ENCODE measurements around the gene TBC1D22A.
"Not testable (repeated sequence)": the region's sequence is repeated elsewhere in the genome, so short reads cannot be mapped to it uniquely, and the experiment has no call there.

The TBC1D22A gene

DNA sequence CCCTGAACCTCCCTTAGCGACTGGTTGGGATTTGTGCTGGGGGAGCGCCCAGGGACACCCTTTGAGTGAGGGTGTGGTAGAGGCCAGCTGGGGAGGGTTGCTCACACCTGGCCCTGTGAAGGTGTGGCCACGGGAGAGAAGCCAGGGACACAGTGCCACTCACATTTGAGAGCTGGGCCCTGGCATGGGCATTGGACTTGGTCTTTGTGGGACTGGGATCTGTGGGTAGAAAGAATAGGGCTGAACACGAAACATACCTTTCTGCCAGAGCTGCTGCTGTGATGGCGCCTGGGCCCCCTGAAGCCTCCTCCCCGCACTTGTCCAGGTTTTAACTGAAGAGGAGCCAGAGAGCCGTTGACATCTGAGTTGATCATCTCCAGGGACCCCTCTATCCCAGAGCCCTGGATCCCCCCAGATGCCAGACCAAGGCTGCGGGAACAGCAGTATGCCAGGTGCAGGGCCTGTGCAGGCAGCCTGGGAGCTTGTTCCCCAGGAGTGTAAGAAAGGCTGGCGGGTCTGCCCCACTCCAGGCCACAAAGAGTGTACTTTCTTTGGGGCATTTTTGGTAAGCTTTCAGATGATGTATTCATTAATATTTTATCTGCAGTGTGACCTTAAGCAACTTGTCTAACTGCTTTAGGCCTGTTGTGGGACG is 284.1 kb downstream of the TBC1D22A start:
- DNase-seq (ENCODE audit: low read depth in 2 of 2) = no peak

DNA sequence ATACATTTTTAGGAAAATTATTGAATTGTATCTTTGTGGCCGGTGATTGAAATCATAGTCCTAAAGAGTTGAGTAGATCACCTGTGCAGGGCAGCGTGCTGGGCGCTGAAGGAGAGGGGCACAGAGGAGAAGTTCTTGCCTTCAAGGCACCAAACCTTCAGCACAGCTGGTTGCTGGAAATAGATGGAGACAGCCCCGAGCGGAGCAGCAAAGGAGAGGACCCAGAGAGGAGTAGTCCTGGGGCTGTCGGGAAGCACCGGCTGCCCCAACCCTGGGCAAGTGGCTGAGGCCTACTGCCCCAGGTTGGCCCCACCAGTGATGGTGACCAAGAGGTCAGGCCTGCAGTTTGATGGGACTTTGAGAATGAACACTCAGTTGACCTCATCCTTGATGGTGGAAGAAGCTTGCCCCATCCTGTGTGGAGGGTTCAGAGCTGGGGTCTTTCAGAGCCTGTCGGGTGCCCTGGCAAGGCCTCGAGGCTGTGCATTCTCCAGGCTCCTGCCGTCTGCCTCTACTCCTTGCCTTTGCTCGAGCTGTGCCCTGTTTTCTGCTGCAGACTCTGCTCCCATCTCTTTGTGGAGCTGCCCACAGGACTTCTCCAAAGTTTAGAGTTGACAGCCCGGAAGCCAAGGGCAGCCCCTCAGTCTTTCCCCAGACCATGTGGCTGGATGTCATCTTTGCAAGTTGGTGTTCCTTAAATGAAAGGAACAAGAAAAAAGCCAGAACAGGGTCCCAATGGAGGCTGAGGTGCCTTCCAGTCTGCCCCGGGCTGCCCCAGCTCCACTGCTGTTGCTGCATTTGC is 285.1 kb downstream of the TBC1D22A start:
- no peak for DNase-seq (ENCODE audit: low read depth in 2 of 2)

DNA sequence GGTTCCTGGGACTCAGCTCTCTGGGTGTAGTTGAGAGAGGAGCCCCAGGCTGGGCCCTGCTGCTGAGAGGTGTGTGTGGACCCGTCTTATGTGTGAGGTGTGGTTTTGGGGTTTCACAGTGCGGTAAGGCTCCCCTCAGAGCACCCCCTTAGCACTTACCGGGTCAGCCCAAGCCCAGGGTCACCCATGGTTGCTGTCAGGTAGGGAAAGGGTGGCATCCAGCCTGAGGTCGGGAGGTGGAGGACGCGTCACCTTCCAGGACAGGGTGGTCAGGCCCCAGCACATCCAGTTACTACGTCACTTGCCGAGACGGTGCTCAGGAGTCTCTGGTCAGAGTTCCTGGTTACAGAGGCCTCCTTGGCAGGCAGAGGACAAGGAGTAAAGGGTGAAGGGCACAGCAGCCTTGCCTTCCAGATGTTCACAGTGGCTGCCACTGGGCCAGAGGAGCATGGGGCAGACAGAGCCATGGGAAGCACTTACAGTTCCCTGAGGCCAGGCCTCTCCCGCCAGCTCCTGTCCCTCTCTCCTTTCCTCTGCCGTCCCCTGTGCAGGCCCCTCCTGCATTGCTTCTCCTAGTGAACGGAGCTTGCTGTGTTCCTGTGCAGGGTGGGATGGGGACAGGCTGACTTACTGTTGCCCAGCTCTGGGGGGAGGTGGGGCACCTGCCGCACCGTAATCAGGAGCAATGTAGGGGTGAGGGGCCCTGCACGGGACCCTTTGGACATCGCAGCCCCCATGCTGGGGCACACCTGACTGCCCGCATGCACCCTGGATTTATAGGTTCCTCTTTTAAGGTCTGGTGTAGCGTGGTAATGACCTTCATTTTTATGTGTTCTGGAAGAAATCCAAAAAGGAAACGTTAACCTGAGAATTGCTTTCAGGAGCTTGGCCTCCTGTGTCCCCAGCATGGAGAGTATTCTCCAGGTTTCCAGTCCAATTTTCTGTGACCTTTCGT is 285.9 kb downstream of the TBC1D22A start:
- no peak for DNase-seq (ENCODE audit: low read depth in 2 of 2)

DNA sequence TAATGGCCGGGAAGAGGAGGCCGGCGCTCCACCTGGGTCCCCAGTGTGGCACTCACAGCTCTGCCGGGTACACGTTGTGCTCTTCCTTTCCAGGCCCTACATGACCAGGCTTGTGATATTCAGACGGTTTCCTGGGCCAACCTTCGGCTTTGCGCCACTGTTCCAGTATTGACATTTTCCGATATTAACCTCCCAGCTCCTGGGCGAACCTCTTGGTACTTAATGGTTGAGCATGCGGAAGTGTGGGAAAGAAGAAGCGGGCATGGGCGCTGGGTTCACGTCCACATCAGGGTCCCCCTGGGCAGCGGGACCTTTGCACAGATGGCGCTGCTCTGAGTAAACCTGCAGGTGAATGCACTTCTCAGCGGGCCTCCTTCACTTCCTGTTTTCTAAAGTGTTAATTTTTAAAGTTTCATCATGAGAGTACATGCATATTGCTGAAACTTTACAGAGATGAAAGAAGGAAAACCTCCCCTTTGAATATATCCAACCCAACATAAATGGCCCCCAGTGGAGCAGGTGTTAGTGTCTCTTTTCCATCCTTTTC is 286.7 kb downstream of the TBC1D22A start:
- DNase-seq (ENCODE audit: low read depth in 2 of 2) = no peak

DNA sequence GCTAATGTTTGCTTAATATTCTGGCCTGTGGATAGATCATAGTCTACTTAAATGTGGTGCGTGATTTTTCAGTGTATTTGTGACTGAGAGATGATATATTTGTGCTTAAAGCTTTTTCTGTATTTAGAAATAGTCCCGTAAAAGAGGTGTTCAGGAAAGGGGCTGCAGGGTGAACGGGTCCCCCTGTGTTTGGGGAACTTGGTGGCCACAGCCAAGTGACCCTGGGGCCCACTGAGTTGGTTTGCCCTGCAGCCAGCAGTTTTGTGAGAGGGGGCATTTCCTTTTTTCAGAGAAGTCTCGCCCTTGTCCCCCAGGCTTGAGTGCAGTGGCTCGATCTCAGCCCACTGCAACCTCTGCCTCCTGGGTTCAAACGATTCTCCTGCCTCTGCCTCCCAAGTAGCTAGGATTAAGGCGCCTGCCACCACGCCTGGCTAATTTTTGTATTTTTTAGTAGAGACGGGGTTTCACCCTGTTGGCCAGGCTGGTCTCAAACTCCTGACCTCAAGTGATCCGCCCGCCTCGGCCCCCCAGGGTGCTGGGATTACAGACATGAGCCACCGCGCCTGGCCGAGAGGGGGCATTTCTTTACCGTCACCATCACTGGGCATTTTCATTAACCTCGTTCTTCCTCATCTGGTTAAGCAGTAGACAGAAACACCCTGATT is 287.4 kb downstream of the TBC1D22A start:
- not testable (repeated sequence) for DNase-seq (ENCODE audit: low read depth in 2 of 2)

DNA sequence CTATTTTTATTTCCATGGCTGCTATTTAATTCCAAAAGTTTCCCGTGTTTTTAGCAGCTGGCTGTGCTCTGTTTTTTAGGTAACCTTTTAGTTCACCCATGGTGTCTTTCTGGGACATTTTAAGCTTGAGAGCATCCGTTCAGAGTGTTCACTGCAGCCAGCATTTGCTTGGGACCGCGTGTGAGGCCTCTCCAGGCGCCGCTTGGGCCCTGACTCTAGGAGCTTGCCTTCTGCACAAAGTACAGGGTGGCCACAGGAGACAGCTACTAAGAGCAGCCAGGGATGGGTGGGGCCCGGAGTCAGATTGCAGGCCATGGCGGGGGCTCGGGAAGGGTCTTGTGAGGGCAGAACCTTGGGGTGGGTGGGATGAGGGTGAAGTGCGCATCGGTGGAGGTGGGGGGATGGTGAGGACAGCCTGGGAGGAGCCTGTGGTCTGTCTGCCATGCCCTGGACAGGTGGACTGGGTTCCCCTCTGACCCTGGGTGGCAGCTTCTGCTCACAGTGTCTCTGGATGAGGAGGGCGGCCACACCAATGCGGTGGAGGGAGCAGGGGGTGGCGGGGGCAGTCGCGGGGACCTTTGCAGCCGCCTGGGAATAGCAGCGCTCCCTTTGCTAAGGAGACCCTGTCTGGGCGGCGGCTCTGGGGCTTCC is 288.1 kb downstream of the TBC1D22A start:
- DNase-seq (ENCODE audit: low read depth in 2 of 2) = no peak

DNA sequence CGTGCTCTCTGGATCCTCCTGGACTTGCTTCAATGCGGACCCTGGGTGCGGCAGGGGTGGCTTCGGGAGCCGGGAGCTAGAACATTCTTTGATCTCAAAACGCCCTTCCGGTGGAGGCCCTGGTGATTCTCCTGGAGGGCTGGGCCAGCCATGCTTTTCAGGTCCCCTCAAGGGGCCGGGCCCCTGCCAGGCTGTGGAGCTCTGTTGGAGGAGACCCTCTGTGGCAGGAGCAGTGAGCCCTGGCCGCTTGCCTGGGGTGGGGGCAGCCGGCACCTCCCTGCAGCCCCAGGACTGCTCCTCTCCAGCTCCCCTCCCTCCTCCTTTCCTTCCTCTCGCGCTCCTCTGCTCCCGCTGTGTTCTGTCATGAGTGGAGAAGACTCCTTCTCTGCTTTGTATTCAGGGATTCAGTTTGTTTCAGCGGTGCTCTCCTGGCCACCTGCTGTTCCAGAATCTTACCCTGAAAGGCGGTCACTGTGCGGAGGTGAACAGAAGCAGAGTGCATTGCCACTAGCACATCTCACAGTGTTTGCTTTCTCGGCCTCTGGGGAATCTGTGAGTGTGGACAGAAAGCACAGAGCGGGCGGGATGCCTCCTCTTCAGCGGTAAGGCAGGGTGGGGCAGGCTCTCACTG is 289.1 kb downstream of the TBC1D22A start:
- DNase-seq (ENCODE audit: low read depth in 2 of 2) = no peak

DNA sequence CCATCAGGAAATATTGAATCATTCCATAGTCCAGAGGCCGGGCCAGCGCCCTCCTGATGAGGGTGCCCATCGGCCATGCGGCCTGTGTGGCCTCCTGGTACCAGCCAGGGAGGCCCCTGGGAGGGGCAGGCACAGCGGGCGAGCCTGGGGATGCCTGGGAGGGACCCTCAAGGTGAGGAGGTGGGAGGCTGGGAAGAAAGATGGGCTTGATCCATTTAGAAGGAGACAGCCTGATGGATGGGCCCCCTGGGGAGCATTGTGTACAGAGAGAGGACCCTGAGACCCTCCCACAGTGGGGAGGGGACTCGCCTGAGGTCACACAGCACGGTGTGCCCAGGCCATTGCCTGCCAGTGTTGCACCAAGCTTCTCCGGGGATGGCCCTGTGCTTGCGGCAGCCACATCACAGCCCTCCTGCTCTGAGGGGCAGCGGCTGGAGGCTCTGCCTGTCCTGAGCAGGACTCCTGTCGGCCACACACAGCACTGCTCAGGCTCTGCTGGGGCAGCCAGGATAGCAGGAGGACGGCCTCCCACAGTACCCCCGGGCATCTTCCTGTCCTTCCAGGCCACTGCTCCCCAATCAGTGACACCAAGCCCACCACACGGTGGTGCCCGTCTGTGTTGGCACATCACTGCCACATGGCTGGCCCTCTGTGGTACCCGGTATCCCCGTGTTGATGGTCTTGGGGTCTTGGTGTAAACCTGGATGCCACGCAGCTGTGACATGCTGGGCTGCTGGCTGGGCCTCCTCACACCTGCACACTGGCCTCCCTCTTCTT is 290.0 kb downstream of the TBC1D22A start:
- no peak for DNase-seq (ENCODE audit: low read depth in 2 of 2)

DNA sequence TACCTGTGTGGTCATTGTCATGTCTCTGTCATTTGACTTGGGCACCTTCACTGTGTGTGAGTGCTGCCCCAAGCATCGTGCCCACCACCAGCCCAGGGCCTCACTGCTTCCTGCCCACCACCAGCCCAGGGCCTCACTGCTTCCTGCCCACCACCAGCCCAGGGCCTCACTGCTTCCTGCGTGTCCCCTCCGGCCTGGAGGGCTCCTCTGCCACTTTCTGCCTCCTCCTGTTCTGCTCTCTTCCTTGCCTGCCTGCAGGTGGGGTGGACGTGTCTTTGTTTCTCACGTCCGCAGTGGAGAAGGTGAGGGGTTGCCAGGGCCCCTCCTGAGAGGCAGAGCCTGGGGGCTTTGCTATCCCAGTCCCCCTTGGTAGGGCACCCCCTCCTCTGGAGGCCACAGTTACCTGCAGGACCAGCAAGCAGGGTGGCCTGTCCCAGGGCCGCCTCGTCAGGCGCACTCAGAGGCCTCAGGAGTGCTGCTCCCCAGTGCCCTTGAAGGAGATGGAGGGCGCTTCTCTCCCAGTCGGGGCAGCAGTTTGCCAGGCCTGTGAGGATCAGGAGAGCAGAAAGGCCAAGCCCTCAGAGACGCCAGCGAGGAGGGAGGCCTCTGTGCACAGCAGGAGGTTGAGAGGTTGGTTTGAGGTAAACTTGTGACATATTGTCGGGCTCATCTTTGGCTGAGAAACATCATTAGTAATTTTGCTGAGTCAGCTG is 290.7 kb downstream of the TBC1D22A start:
- no peak for DNase-seq (ENCODE audit: low read depth in 2 of 2)

DNA sequence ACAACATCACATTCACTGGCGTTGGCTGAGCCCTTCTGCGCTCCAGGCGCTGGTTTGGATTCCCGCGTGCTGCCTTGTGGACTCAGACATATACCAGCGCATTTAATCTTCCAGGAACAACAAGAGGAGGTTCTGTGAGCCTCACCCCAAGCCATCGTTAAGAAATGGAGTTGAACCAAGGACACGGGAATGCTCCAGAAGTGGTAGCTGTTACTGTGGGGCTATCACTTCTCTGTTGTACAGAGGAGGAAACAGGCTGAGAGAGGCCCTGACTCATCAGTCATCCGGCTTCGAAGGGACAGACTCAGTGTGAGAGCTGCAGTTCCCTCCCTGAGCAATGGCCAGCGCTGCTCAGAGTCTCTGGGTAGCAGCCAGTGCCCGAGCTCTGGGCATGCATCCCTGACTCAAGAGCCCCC is 291.3 kb downstream of the TBC1D22A start:
- DNase-seq (ENCODE audit: low read depth in 2 of 2) = no peak

DNA sequence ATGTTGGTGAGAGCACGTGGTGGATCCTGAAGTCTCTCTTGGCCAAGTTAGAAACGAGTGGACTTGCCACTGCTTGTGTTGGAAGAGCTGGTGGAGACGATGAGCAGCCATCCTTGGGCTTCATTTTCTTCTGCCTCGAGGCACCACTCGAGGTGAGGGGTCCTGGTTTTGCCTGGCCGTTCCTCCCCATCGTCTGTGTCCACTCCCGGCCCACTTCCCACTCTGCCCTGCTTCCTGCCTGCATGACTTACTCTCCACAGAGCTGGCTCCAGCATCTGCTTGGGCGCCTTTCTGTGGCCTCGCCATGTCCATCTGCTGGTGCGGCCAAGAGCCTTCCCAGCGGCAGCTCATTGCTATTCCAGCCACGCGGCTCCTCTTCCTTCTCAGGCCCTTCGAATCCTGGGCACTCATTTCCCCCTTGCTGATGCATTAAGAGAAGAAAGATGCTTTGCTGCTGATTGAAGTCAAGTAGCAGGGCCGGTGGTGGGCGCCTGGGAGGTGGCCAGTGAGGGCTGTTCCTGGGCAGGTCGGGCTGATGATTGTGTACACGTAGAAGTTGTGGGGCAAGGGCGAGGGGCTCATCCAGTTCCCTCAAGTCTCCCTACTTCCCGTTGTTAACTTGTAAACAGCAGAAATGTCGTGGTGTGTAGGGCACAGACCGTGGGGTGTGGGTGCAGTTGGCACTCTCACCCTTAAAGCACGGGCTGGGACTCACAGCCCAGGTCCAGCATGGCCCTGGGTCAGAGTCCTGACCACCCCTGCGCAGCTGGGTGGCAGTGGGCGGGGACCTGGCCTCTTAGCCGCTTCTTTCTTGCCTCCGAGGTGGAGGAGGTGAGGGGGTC is 292.0 kb downstream of the TBC1D22A start:
- no peak for DNase-seq (ENCODE audit: low read depth in 2 of 2)

DNA sequence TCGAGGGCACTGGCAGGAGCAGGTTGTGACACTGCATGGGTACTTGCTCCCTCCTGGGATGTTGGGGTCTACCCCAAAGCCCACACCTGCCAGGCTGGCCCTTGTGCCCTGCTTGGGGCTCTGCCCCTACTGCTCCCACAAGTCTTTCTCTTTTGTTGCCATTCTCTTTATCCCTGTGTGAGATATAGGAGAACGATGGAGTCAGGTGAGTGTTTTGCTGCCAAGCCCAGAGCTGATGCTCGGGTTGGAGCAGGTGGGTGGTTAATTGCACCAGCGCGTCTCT is 292.6 kb downstream of the TBC1D22A start:
- no peak for DNase-seq (ENCODE audit: low read depth in 2 of 2)

DNA sequence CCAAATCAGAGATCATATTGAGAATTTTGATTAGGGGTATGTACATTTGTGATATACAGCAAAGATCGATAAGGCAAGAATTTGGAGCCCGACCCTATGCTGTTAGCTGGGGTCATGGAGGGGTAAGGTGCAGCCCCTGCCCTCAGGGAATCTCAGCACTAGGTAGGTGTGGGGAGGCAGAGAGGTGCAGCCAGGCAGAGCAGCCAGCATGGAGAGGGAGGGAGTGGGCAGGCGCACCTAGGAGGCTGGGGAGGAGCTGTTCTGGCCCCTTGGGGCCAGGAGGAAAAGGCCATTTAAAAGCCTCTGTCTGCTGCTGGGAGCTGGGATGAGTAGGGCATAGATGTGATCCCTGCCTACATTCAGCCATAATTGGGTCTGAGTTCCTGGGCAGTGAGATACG is 293.0 kb downstream of the TBC1D22A start:
- no peak for DNase-seq (ENCODE audit: low read depth in 2 of 2)

DNA sequence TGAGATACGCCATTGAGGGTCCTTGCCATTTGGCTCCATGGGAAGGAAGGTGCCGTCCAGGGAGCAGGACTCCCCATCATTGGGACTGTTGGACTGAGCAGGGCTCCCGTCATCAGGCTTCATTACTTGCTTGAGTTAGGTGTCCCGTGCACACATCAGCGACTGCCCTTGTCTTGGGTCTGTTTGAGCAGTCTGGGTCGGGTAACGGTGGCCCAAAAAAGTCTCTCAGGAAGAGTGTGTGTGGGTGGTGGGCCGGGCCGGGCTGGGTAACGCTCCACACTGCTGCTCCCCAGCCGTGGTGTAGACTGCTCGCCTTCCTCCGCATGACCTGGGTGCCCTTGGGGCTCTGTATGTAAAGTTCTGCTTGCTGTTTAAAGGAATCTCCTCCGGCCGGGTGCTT is 293.5 kb downstream of the TBC1D22A start:
- no peak for DNase-seq (ENCODE audit: low read depth in 2 of 2)

DNA sequence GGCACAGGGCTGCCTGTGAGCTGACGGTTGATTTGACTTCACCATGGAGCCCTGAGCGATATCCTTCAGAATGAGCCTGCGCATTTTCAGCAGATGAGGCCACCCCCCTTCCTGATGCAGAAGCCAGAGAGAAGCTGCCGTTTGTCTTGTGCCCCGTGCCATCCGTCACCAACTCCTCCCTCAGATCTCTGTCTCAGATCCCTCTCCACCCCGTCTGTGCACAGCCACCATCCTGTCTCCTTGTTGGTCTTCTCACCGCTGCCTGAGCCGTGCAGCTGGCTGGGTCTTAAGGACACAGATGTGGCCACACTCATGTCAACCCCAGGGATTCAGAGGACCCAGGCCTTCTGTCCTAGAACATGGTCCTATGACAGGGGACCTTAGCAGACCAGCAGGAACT is 293.9 kb downstream of the TBC1D22A start:
- DNase-seq (ENCODE audit: low read depth in 2 of 2) = no peak

DNA sequence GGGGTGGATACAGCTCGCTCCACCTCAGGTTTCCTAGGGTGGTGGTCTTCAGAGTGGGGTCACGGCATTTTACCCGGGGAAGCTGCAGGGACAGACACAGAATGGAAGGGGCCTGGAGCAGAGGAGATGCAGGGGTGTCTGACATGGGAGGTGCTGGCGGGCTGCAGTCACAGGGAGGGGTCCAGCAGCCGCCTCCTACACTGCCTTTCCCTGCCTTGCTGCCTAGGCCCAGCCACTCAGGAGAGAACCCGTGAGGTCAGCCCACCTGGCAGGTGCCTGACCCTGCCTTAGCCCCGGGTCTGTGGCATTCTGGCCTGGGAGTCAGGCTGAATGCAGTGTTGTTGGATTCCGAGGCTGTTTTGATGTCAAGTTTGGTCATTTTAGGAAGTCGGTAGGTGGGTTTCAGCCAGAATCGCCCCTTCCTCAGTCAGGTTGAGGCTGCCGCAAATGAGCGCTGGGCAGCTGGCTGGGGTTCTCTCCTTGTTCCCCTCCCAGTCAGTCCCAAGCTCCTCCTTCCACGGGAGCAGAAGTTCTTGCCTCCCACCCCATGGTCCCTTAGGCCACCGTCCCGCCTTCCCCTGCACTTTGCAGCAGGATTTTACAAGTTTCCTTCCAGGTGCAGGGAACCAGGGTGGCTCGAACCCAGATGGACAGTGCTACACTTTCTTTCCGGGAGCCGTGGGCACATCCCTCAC is 294.5 kb downstream of the TBC1D22A start:
- no peak for DNase-seq (ENCODE audit: low read depth in 2 of 2)

DNA sequence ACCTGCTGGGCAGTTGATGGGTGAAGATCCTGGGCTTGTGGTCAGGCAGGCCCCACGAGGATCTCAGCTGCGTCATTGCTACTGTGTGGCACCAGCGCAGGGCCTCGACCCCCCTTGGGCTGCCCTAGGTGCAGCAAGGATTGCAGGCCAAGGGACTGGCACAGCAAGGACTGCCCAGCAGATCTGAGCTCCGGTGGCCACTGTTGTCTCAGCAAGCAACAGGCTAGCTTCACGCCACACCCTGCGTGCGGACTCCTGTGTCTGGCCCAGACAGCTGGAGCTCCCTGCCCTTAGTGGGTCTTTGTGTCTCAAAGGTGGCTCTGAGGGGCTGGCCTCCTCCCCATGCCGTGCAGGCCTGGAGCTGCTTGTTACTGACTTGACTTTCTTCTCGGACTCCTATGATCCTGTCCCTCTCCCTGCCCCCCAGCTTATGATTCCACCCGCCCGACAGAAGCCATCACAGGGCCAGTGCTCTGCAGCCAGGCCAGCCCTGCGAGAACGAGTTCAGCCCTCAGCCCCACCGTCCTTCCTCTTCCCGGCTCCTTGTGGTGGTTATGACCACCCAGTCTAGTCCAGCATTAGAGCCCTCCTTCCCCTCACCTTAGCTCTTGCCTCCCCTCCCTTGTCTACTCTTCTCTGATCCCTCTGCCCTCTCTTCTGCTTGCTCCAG is 295.6 kb downstream of the TBC1D22A start:
- no peak for DNase-seq (ENCODE audit: low read depth in 2 of 2)
